NCI-H1694 treated with DMSO at 0.1 percent for 48 hours (cell line): ENCODE measurements around the gene PRKCQ.
"Not testable (repeated sequence)": the region's sequence is repeated elsewhere in the genome, so short reads cannot be mapped to it uniquely, and the experiment has no call there.

Experiments
- DNase-seq: peaks from one replicate; lab custom pipeline; 2025; lab: John Stamatoyannopoulos, UW

The PRKCQ gene

DNA sequence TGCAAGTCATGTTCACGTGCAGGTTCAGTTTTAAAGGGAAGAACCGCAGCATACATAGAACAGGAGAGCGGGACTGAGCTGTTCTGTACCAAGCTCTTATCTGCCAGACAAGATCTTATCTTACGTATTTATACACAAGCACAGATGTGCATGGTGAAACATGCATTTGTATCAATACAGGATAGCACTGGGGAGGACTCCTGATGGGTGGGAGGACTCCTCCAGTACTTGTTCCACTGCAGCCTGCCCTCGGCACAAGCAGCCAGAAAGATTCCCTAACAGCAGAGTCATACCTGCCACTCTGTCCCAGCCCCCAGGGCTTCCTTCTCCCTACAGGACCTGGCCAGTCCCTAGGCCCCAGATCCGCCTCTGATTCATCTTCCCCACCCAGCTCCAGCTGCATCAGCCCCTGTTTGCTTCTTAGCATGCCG lies 13.2 kb upstream of the PRKCQ start:
- no peak for DNase-seq

DNA sequence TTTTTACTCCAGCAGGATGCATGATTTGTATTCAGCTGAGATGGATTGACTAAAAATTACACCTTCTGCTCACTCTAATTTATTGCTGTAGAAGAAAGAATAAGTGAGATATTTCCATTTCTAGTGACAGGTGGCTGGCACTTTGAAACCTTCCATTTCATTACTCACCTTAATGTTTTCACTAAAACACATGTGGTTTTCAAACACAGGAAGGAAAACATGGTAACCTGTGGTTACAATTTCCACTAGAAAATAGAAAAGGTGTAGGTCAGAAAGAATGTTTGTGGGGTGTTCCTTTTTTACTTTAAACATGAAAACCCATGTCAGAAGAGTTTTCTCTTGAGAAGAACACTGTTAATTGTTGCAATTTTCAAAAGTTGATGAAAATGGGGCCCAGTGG lies 12.0 kb upstream of the PRKCQ start:
- no peak for DNase-seq

DNA sequence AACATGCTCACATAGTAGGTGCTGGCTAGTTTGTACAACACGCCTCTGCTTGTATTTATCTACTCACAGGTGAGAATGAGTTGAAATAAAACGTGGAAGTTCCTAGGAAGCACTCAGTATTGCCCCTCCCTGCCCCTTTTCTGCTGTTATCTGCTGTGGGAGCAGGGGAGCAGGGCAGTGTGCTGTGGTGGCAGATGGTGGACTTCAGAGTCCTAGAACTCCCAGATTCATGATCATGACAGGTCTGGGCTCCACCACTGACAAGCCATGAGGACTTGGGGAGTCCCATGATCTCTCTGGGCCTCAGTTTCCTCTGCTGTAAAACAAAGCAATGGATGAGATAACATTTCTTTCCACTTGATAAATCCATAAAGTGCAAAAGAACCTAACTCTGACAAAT lies 11.6 kb upstream of the PRKCQ start:
- DNase-seq, result no peak

DNA sequence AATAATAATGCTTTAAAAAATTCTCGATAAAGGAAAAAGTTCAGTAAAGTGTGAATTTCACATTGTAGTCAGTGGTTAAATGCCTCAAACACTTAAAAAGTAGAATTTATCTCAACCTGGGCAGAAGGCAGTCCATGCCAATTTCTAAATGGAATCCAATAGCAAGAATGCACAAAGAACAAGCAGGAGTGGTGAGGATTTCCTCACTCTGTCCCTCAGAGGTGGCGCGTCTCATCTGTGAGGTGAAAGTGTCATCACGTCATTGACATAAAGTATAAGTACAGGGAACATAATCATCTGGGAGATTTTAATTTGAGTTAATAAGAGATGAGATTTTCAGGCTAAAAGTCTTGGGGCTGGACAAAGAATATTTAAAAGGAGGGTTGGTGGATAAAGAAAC lies 10.0 kb upstream of the PRKCQ start:
- DNase-seq, result no peak

DNA sequence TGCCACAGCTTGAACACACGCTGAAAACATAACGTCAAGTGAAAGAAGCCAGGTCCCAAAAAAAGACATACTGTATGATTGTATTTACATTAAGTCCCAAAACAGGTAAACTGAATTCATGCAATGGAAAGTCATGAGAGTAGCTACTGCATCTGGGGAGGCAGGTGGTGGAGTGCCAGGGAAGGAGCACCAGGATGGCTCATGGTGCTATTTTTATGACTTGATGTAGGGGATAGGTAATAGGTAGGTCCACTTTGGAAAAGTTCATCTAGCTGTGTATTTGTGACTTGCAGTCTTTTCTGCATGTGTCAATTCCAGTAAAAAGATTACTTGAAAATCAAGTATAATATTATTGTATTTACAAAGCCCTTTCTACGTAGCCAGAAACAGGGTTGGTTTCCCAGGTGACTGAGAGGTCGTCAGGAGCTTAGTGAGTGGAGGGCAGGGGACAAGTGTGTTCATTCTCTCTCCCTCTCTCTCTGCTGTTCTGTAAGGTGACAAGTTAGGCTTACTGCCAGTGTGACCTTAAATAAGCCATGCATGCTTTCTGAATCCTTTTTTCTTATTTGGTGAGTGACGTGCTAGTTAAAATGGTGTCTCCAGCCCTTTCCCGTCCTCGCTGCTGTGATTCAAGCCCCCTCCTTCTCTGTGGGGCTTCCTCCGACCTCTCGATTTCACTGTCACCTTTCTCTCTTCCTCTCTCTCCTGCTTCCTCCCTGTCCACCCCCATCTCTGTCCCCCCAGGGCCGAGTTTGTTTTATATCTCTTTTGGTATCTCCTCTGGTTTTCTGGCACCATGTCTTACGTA lies 9.4 kb upstream of the PRKCQ start:
- no peak for DNase-seq

DNA sequence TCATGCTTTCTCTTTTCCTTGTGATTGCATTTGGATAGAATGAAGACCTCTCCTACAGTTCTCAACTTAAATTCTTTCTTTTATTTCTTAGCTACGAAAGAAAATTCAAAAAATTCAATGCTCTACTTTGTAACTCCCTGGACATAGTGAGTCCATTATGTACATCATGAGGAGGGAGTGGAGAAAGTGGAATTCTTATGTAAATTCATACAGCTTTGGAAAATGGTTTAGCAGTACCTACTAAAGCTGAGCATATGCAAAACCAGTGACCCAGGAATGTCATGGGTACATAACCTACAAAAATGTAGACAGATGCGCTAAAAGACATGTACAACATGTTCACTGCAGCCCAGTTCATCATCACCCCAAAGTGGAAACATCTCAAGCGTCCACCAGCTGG lies 8.8 kb upstream of the PRKCQ start:
- DNase-seq, result no peak

DNA sequence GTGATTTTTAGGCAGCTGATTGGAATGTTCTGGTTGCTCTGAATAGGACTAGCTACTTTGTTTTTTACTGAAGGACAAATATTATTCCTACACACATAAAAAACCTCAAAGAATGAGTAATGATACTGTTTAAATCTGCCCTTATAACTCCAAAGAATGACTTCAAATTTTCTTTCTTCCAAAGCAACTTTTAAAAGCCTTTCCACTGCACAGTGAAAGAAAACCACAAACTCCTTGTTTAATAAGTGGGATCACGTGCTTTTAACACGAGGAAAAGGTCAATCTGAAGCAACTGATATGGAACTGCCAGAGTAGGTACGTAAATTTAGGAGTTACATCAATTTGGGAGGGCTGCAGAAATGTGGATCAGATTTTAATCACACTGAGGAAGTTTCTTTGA lies 8.0 kb upstream of the PRKCQ start:
- no peak for DNase-seq

DNA sequence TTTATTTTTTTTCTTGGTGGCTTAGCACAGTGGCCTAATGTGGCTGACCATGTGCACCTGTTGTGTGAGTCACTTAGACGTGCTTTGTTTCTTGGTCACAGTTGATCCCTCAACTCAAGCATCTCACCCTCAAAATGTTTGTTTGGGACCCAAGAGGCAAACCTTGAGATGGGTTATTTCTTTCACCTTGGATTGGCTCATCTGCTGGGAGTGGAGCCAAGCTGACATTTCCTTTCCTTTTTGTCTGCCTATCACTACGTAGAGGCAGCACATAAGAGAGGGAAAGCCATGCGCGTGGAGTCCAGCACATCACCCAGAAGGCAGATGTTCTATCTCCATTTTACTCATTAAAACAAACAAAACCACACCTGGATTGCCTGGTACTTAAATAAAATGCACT lies 6.4 kb upstream of the PRKCQ start:
- DNase-seq, result no peak

DNA sequence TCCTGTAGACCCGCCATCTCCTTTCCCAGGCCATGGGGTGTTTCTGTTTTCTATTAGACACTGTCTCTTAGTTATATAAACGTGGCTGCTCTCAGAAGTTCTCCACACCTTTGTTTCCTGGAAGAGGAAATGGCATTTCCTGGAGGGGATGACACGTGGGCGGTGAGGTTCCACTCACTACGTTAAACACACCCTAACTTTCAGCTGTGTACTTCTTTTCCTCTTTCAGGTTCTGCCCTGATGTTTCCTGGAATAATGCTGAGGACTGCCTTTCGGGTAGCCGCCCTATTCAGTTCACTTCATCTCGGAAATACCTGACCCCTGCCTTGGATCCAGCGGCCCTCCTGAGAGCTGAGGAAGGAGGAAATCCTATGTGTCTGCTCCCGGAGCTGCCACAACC lies 3.4 kb upstream of the PRKCQ start:
- no peak for DNase-seq

DNA sequence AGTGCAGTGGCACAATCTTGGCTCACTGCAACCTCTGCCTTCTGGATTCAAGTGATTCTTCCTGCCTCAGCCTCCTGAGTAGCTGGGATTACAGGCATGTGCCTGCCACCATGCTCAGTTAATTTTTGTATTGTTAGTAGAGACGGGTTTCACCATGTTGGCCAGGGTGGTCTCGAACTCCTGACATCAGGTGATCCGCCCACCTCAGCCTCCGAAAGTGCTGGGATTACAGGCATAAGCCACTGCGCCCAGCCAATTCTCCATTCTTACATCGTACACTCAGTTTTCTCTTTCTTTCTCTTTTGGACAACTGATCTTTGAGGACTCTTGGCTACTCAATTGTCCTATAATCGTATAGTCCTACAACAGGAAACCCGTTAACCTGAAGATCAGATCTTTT lies 2.8 kb upstream of the PRKCQ start:
- DNase-seq, result not testable (repeated sequence)

DNA sequence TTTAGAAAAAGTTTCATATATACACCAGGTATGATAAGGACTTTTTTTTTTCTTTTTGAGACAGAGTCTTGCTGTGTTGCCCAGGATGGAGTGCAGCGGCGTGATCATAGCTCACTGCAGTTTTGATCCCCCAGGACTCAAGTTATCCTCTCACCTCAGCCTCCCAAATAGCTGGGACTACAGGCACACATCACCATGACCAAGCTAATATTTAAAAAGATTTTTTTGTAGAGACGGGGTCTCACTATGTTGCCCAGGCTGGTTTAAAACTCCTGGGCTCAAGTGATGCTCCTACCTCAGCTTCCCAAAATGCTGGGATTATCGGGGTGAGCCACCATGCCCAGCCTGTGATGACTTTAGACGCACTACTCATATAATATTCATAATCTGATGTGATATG lies 2.2 kb upstream of the PRKCQ start:
- DNase-seq, result no peak

DNA sequence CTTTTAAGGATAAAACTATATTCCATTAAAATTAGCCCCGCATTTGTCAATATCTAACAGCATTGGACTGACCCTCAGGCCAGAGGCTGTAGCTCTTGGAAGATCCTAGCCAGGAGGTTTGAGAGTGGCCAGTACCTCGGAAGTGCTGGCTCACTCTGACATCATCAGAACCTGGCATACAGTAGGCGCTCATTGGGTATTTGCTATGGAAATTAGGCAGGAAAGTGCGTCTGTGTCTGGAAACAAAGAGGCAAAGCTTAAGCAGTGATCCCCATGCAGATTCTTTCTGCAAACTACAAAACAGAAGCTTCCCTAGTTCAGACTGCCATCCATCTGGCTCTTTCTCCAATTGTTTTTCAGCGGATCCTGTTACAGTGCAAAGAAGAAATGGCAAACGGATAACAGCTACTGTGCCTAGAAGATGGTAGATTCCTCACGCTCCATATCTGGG lies 1.7 kb upstream of the PRKCQ start:
- no peak for DNase-seq

DNA sequence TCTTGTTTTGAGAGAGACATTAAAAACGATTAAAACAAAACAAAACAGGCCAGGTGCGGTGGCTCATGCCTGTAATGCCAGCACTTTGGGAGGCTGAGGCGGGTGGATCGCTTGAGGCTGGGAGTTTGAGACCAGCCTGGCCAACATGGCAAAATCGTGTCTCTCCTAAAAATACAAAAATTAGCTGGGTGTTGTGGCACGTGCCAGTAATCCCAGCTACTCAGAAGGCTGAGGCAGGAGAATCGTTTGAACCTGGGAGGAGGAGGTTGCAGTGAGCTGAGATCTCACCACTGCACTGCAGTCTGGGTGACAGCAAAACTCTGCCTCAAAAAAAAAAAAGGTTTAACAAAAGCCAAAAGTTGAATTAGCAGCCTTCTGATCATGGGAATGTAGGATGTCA lies 1.1 kb upstream of the PRKCQ start:
- DNase-seq, result not testable (repeated sequence)

DNA sequence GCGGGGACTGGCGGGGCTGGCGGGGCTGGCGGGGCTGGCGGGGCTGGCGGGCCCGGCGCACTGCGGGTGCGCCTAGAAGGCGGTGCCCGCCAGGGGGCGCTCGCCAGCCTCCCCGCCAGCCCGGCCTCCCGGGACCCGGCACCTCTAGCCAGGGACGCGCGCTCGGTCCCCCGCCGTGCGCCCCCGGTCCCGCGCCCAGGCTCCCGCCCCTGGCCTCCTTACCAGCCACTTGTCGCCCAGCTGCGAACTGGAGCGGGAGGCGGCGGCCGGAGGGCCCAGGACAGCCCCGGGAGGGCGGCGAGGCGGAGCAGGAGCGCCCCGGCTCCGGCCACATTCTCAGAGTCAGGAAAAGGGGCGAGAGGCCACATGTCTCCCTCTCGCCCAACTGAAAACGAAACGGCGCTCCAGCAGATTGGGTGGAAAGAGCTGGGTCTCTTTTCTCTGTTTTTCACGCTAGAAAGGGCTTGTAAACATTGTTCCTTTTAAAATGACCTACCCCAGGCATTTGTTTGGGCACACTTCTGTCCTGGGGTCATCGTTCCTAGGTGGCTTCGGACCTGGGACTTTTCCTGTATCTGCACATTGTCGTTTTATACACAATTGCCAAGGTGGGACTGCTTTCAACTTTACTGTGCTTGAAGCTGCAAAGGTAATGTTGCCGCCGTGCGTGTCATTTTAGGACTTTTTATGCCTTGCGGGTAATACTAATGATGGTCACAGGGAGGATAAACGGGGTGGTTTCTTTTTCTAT lies 378 bp upstream of the PRKCQ start:
- no peak for DNase-seq

DNA sequence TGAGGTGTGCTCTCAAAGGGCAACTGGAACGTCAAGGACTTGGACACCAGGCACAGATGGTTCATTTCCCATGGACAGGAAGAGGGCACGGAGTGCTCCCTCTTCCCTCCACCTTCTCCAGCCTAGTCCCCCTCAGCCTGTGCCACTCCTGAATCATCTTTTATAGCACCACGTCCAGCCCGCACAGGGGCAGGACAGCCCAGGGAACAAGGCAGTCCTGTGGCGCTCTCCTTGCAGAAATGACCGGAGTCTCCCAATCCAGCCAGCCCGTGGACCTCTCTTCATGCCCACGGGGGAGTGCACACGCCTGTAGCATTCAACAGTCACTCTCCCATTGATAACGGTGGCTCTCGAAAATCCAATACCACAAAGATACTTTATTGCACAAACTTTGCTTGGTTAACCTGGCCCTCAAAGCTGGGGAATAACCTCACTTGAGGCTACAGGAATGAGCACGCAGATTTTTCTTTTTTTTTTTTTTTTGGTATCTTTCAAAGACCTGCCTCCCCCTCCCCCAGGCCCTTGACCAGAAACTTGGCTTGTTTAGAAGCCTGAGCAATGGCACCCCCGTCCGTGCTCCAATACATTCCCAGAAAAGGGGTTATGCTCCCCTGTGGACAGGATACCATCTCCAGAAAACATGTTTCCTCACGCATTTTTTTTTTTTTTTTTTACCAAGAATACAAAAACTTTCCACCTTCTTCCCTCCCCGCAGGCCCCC lies 733 bp downstream of the PRKCQ start:
- DNase-seq, result no peak

DNA sequence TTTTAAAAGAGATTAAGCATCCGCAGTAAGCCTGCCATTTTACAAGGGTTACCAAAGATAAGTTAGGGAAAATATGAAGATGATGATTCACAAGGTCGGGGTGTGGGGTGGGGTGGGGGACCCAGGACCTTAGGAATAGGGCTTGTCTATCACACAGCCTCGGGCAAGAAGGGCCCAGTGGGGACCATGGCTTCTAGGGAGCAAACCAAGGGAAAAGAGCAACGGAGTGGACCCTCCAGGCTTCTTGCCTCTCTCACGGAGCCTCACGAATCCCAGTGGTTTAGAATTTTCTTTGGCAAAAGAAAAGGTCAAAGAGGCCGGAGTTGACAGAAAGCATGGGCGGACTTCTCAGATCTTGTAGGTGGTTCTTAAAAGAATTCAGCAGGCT lies 1.3 kb downstream of the PRKCQ start:
- no peak for DNase-seq

DNA sequence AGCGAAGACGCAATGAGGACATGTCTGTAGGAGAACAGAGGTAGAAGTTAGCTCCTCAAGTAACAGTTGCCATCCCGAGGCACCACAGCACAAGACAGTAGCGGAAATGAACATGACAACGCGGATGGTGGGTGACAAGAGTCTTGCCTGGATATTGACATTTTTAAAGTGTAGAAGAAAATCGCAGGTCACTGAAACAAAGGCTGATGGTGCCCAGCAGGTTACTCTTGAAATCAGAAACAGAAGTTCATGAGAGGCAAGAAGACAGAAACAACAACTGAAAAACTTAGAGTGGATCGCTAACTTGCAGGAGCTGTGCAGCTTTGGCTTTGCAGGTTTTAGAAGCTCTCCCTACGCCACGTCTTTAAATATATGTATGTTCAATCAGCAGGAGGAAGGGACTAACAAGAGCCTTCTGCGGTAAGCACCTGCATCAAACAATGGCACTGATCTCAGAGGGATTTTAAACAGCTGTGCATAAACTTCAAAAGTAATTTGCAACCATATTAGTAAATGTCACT lies 1.8 kb downstream of the PRKCQ start:
- no peak for DNase-seq

DNA sequence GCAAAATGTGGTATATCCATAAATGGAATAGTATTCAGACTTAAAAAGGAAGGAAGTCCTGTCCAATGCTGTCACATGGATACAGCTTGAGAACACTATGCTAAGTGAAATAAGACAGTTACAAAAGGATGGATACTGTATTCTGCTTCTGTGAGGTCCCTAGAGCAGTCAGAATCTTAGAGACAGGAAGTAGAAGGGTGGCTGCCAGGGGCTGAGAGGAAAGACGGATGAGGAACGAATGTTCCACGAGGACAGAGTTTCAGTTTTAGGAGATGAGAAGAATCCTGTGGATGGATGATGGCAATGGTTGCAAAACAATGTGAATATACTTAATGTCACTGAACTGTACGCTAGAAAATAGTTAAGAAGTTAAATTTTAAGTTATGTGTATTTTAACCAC lies 3.8 kb downstream of the PRKCQ start:
- no peak for DNase-seq

DNA sequence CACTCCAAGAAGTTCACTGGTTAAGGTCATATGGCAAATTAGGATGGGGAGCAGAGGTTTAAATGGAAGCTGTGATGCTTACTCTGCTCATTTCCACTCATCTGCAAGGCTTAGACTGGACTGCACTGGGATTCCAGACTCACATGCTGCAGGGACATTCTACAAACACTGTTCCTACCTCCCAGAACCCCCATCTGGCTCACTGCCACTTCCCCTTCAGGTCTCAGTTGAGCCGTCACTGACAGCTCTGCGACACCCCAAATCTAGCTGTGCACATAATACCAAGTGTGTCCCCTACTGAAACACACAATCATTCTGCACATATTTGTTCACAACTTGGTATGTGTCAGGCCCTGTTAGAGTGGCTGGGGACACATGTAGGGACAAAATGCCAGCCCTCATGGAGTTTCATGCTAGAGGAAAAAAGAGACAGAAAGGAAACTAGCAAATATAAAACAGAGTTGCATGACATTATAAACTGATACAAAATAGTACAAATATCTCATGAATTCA lies 5.4 kb downstream of the PRKCQ start:
- DNase-seq, result no peak

DNA sequence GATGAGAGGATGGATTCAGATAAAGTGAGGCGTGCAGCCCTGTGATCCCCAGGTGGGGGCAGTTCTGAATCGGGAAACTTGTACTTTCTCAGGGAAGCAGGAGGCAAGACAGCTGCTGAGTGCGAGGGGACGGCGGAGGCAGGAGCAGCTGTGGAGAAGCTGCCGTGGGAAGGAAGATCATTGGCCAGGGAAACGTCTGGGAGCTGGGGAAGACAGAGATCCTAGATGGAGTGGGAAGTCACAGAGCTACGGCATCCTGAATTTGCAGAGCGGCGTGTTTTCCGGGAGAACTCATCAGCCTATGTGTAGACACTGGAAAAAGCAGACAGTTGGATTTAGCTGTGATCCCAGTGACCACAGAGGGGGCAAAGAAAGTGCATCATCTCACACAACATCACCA lies 9.2 kb downstream of the PRKCQ start:
- DNase-seq, result no peak

DNA sequence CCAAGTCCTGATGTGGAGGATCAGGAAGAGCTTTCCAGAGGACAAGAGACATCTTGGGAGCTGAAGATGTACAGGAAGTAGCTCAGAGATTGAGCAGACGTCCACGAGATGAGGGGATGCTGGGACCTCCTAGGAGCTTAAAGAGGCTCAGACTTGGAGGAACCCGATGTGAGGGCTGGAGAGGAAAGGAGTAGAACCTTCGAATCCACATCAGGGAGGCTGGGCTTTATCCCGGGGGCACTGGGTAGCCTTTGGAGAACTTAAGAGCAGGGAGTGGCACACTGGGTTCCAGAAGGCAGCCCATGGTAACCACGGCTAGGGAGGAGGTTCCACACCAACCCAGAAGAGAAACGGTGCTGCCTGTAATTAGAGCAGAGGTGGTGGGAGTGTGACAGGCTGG lies 10.8 kb downstream of the PRKCQ start:
- no peak for DNase-seq

DNA sequence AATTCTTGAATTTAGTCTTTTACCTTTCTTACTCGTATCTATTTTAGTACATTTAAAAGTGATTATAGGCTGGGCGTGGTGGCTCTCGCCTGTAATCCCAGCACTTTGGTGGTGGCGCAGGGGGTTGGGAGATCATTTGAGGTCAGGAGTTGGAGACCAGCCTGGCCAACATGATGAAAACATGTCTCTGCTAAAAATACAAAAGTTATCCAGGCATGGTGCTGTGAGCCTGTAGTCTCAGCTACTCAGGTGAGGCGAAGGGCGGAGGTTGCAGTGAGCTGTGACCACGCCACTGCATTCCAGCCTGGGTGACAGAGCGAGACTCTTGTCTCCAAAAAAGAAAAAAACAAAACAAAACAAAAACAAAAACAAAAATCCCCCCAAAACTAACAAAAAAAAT lies 12.2 kb downstream of the PRKCQ start:
- no peak for DNase-seq
